T-helper 2 cell (primary cell): Measurements from ENCODE around the gene CDK13.
"Not testable (repeated sequence)": the region's sequence is repeated elsewhere in the genome, so short reads cannot be mapped to it uniquely, and the experiment has no call there.

Experiments
- DNase-seq, 5 experiments: peaks; one replicate each; pipeline versions ENCODE4 v3.0.0 to v3.0.0-alpha.2; 2012 to 2022

The CDK13 gene

DNA sequence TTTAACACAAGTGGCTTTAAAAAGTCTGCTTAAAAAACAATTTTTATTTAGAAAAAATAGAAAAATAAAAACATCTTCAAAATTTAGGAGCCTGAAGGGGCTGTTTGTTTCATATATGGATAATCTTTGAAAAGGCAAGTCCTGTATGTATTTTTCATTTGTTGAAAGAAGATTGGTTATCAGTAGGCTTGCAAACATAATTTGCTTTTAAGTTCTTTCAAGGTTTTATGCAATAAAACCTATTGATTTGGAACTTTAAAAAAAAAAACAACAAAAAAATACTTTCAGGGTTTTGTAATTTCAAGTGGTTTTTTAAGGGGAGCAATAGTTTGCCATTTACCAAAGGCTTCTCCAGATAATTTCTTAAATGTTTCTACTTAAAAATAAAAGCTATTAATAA, 148.8 kb downstream of the CDK13 start:
- DNase-seq: no peak

GRCh38 chr7:40099837-40100236, 149.8 kb downstream of the CDK13 start:
- DNase-seq: no peak

- DNase-seq: no peak
Observed at GRCh38 chr7:40101201-40101600, 151.1 kb downstream of the CDK13 start.

- DNase-seq: no peak
Observed at GRCh38 chr7:40102897-40103296, 152.8 kb downstream of the CDK13 start.

DNA sequence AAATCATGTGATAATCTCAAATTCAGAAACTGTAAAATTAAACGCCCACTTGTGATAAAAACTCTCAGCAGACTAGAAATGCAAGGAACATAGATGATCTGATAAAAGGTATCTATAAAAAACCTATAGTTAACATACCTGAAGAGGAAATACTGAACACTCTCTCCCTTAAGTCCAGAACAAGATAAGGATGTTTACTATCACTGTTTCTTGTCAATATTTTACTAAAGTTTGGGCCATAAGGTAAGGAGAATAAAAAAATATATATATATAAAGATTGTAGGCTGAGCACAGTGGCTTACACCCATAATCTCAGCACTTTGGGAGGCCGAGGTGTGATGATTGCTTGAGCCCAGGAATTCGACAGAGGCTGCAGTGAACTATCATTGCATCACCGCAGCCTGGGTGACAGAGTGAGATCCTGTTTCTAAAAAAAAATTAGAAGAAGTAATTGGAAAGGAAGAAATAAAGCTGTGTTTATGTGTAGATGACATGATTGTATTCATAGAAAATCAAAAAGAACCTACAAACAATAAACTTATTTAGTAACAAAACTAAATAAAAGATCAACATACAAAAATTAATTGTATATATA, 155.9 kb downstream of the CDK13 start:
- no peak for DNase-seq

- DNase-seq: no peak
Observed at GRCh38 chr7:40115936-40116335, 165.9 kb downstream of the CDK13 start.

DNA sequence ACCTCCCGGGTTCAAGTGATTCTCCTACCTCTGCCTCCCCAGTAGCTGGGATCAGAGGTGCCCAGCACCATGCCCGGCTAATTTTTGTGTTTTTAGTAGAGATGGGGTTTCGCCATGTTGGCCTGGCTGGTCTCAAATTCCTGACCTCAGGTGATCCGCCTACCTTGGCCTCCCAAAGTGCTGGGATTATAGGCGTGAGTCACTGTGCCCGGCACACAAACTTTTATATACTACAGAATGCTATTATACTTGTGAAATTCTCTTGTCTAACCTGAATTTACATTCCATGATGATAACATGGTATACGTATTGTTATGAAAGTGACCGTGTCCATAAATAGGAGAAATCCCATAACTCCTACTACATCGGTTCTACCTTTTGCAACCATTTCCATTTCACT, 167.1 kb downstream of the CDK13 start:
- DNase-seq: not testable (repeated sequence)

- DNase-seq: not testable (repeated sequence)
Observed at GRCh38 chr7:40118201-40118600, 168.1 kb downstream of the CDK13 start.

- DNase-seq: no peak
Observed at GRCh38 chr7:40120020-40120419, 170.0 kb downstream of the CDK13 start.

DNA sequence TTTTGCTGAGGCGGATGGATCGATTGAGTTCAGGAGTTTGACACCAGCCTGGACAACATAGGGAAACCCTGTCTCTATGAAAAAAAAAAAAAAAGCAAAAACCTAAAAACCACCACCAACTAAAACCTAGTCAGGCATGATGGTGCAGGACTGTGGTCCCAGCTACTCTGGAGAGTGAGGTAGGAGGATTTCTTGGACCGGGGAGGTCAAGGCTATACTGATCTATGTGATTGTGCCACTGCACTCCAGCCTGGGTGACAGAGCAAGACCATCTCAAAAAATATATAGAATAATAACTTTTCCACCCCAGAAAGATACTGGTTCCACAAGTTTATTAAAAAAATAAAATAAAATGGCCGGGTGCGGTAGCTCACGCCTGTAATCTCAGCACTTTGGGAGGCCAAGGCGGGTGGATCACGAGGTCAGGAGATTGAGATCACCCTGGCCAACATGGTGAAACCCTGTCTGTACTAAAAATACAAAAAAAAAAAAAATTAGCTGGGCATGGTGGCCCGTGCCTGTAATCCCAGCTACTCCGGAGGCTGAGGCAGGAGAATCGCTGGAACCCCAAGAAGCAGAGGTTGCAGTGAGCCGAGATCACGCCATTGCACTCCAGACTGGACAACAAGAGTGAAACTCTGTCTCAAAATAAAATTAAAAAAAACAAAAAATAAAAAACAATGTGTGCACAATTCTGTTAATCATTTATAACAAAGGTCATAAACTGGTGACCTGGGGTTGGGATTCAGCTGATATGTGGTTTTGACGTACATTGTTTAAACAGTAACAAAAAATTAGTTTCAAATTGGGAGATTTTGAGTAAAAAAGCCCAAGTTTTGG, 172.3 kb downstream of the CDK13 start:
- not testable (repeated sequence) for DNase-seq

- DNase-seq: no peak
Observed at GRCh38 chr7:40122940-40123254, 172.8 kb downstream of the CDK13 start.

GRCh38 chr7:40133561-40134427, 183.7 kb downstream of the CDK13 start:
- peak in 1 of 5 experiments; percentile 49 for DNase-seq

GRCh38 chr7:40134428-40135316, 184.6 kb downstream of the CDK13 start, which contains the start of the genes MPLKIP and SUGCT:
Gene MPLKIP, minus strand, starts transcription at chr7:40134622. Its CDS starts 55 bp downstream, at chr7:40134567.
Gene SUGCT, plus strand, starts transcription at chr7:40135005.
- DNase-seq: peak; percentile 69 to 91 (median 80)

- DNase-seq: no peak
Observed at GRCh38 chr7:40135317-40135610, 185.2 kb downstream of the CDK13 start.

GRCh38 chr7:40137563-40137962, 187.5 kb downstream of the CDK13 start:
- no peak for DNase-seq

GRCh38 chr7:40138973-40139372, 188.9 kb downstream of the CDK13 start:
- no peak for DNase-seq

DNA sequence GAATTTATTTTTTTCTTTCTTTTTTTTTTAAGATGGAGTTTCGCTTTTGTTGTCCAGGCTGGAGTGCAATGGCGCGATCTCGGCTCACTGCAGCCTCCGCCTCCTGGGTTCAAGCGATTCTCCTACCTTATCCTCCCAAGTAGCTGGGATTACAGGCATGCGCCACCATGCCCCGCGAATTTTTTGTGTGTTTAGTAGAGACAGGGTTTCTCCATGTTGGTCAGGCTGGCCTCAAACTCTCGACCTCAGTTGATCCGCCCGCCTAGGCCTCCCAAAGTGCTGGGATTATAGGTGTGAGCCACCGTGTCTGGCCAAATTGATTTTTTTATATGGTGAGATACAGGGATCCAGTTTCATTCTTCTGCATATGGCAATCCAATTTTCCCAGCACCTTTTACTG, 189.8 kb downstream of the CDK13 start:
- not testable (repeated sequence) for DNase-seq

GRCh38 chr7:40141916-40142315, 191.9 kb downstream of the CDK13 start:
- not testable (repeated sequence) for DNase-seq

- not testable (repeated sequence) for DNase-seq
Observed at GRCh38 chr7:40145596-40146130, 195.6 kb downstream of the CDK13 start.

- no peak for DNase-seq
Observed at GRCh38 chr7:40147371-40148246, 197.6 kb downstream of the CDK13 start.

DNA sequence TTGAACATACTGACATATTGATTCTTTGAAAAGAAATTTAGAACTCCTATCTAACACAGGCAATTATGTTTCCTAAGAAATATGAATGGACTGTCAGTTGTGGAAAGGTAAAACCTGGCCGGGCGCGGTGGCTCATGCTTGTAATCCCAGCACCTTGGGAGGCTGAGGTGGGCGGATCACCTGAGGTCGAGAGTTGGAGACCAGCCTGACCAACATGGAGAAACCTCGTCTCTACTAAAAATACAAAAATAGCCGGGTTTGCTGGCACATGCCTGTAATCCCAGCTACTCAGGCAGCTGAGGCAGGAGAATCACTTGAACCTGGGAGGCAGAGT, 198.2 kb downstream of the CDK13 start:
- not testable (repeated sequence) for DNase-seq
